ENCODE data around the gene CSTF2T.
"Not testable (repeated sequence)": the region's sequence is repeated elsewhere in the genome, so short reads cannot be mapped to it uniquely, and the experiment has no call there.

The CSTF2T gene

DNA sequence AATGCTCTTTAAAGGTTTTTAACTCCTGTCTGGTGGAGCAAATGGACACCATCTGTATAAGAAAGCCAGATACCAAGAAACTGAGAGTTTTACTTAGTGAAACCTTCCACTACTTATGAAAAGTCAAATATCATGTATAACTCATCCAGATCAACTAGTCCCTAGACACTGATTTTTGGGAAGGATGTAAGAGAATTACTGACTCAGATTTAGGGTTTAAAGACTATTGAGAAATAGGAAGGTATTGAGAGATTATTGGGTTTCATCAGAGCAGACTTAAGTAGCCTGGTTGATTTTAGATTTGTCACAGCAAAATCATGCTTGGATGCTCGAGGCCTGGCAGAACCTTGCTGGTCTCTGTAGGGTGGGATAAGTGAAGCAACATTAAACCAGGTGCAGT lies 3.1 kb downstream of the CSTF2T start:
- DNase-seq, result no peak

GRCh38 chr10:51694086-51694768 lies 5.2 kb downstream of the CSTF2T start:
- no peak for DNase-seq

GRCh38 chr10:51691135-51691534 lies 8.3 kb downstream of the CSTF2T start:
- no peak for DNase-seq

GRCh38 chr10:51689536-51689935 lies 9.9 kb downstream of the CSTF2T start:
- DNase-seq, result no peak

GRCh38 chr10:51688826-51689225 lies 10.6 kb downstream of the CSTF2T start:
- DNase-seq, result not testable (repeated sequence)

- no peak for DNase-seq
Measured at GRCh38 chr10:51687296-51687695, 12.1 kb downstream of the CSTF2T start.

DNA sequence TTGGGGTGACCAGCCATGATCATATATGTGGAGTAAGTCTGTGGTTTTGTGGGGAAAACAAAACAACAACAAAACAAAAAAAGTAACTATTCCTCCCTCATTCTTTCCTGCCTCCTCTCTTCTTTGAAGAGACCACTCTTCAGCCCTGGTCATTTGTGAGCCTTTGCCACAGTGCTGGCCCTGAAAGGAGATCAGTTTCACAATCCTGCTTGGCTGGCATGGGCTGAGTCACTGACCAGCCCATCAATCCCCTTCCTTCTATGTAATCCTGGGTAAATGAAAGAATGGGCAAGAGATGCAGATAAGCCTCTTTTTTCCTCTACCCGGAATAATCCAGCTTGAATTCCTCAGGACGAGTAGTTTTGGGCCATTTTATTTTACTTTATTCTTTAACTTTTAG lies 13.6 kb downstream of the CSTF2T start:
- DNase-seq, result no peak

GRCh38 chr10:51683031-51683691 lies 16.2 kb downstream of the CSTF2T start:
- DNase-seq, result no peak

- DNase-seq, result no peak
Measured at GRCh38 chr10:51679841-51680240, 19.6 kb downstream of the CSTF2T start.

- DNase-seq, result no peak
Measured at GRCh38 chr10:51675088-51675487, 24.3 kb downstream of the CSTF2T start.

- no peak for DNase-seq
Measured at GRCh38 chr10:51672039-51672535, 27.3 kb downstream of the CSTF2T start.

- DNase-seq, result no peak
Measured at GRCh38 chr10:51669041-51669440, 30.4 kb downstream of the CSTF2T start.

DNA sequence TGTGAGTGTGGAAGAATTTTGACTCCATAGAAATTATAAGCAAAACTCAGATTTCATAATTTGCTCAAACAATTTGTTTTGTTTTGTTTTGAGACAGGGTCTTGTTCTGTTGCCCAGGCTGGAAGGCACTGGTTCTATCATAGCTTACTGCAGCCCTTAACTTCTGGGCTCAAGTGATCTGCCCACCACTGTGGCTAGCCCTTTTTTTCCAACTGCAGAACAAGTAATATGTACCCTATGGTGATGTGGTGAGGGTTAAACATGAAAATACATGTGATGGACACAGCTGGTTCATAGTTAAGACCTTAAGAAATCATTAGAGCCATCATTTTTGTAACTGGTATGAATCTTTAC lies 31.1 kb downstream of the CSTF2T start:
- DNase-seq, result no peak

DNA sequence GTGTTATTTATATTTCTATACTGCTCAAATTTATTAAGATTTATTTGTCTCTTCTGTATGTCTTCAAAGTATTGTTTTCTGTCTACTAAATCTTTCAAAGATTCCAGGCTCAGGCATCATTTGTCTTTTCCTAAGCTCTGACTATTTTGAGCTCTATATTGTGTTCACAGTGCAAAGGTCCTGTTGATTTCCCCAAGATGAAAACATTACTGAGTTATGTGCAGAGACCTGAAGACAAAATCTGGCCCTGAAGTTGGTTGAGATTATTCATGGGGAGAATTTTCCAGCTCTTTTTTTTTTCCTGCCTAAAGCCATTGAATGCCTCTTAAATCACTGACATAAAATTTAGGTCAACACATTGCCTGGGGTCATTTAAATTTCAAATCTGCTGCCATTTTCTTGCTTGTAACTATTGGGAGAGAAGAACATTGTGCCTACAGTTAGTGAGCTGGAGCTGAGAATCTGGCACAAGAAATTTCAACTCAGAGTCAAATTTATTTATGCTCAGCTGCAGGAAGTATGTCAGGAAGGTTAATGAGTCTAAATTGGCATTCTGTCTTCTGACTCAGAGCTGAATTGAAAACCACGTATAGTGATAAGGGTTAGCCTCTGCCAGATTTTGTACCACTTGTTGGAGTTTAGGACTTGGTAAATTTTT lies 31.6 kb downstream of the CSTF2T start:
- no peak for DNase-seq

DNA sequence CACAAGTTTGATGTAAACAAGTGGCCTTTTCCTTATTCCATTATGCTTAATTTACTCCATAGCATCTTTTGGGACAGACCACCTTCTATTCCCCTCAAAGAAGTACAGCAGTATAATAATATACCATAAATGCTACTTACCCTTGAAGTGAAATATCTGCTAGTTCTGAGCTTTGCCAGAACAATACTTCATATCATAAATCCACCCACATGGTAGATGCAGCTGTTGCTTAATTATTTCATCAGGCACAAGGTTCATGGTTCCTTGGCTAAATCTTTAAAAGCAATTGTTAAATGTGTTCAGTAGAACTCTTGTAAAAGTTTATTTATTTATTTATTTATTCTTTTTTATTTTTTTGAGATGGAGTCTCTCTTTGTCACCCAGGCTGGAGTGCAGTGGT lies 32.9 kb downstream of the CSTF2T start:
- no peak for DNase-seq

DNA sequence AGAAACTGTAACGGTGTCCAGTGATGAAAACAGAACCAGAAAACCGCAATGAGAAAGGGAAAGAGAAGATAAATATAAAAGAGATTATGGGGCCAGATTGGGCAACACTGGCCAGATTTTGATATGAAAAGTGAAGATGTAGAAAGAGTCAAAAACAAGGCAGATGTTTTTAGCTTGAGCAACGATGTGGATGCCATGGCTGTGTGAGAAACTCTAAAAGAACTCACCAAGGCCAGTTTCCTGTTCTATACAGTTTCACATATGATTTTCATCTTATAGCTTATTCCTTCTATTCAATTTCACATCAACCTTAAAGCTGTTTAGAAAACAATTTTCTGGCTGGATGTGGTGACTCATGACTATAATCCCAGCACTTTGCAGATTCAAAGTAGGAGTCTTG lies 36.3 kb downstream of the CSTF2T start:
- no peak for DNase-seq

GRCh38 chr10:51659344-51659743 lies 40.1 kb downstream of the CSTF2T start:
- DNase-seq, result no peak

DNA sequence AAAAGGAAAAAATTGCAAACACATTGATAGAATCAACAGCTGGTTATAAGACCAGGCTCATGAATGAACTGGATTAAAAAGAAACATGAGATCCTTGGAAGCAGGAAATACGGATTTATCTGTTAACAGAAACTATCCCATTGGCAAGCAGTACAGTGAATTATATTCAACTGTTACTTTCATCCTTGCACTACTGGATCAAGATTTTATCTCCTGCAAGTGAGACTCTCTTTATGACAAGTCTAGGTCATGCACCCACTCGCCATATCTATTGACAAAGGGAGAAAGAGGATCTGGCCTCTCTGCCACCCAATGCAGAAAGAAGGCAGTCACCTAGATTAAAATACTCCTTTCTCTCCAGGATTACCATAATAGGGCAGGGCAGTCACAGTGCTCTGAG lies 41.4 kb downstream of the CSTF2T start:
- no peak for DNase-seq

DNA sequence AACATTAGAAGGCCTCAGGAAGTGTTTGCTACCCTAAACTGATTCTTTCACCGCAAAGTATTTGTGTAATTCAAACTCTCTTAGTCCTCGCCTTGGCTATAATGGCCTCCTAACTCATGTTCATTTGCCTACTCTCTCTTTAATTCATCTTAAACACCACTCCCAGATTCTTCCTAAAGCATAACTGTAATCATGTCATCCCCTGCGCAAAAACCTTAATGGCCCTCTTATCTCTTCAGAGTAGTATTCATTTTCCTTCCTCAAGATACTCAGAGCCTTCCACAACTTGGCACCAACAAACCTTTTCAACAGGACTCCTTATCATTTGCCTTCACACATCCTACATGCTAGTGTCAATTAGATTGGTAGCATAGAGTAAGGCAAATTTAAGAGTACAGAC lies 42.9 kb downstream of the CSTF2T start:
- no peak for DNase-seq

GRCh38 chr10:51654918-51655317 lies 44.5 kb downstream of the CSTF2T start:
- no peak for DNase-seq

- DNase-seq, result no peak
Measured at GRCh38 chr10:51653025-51653424, 46.4 kb downstream of the CSTF2T start.

GRCh38 chr10:51651063-51651462 lies 48.3 kb downstream of the CSTF2T start:
- no peak for DNase-seq

- DNase-seq, result no peak
Measured at GRCh38 chr10:51649064-51649463, 50.3 kb downstream of the CSTF2T start.

Measured in NCI-H2107 (cell line).